ENCODE measurements around the gene SHC3. TPM values are rescaled to one million over a fixed set of nuclear protein-coding genes. Genes with fewer than 3 reads are reported as not detected.

Gene SHC3
- total and polyA plus RNA-seq, 2 of the 4 experiments (the other 2 are of a cell fraction): 4.5 to 13.3 TPM

- H4K8ac ChIP-seq (ENCODE audit: low read depth in 2 of 2, low read length in 2 of 2): no peak overlapping the region
- no peak overlapping the region for H2AK9ac ChIP-seq (replicated peaks; ENCODE audit: low read depth, low read length, poor library complexity)
- in situ Hi-C loops (cut with MboI; ENCODE audit: low sequenced_read_pairs) (loop anchor here (10.0 kb wide), 1 partner anchor 216 kb away; no protein-coding TSS in a partner anchor), intact Hi-C loops (cut with micrococcal nuclease) (loop anchor here (1.0 to 5.0 kb wide), 4 partner anchors 138 to 338 kb away; no protein-coding TSS in a partner anchor), dilution Hi-C loops (cut with HindIII; ENCODE audit: low sequenced_read_pairs, unreplicated experiment) (loop anchor here (25.0 kb wide), 1 partner anchor 353 kb away; no protein-coding TSS in a partner anchor)
- POLR2A ChIA-PET (ENCODE audit: unreplicated experiment): interaction anchor here (0.6 kb wide), 1 partner anchor 201 kb away, joined by 4 read pairs; no protein-coding TSS in a partner anchor
- H2AK5ac ChIP-seq (ENCODE audit: low read depth, low read length): no peak overlapping the region
- BruUV-seq (replicated peaks): no TSS peak
- no peaks in the 10 kb centered on the region for H3K9me3 ChIP-seq (ENCODE audit: control insufficient read depth, insufficient read depth, low read length)
- H3K18ac ChIP-seq (ENCODE audit: low read depth, low read length): no peak overlapping the region
- peaks cover 12% of the 10 kb centered on the region; the same call in 1 of the 2 replicates for H3K36me3 ChIP-seq (ENCODE audit: control insufficient read depth, insufficient read depth, low read length)
- H2BK15ac ChIP-seq (ENCODE audit: low read depth, low read length): no peak overlapping the region
- no peak overlapping the region for H4K91ac ChIP-seq (ENCODE audit: insufficient read depth, low read depth, low read length)
- no peak overlapping the region for H3K9ac ChIP-seq (ENCODE audit: low read depth, low read length)
- H2BK5ac ChIP-seq (ENCODE audit: low read depth, low read length, poor library complexity, severe bottlenecking): no peak overlapping the region
- H4K5ac ChIP-seq (ENCODE audit: low read depth, low read length): no peak overlapping the region; the same call in 1 of the 2 replicates
- H3K4ac ChIP-seq (ENCODE audit: low read depth, low read length): peak overlapping the region; percentile 28
- peak overlapping the region; percentile 64 for H3K4me3 ChIP-seq (ENCODE audit: insufficient read depth, low read depth, low read length)
- no peak overlapping the region for H3K56ac ChIP-seq (ENCODE audit: extremely low read depth, insufficient read depth, low read length)
- H3K23ac ChIP-seq (ENCODE audit: low read depth, low read length): 0 out of 2 replicates have a peak overlapping the region, but pooled peaks have one; percentile 12
- H3K27me3 ChIP-seq (ENCODE audit: control insufficient read depth, insufficient read depth, low read length): no peaks in the 10 kb centered on the region
- ATAC-seq (ENCODE audit: low read depth) (no peak), DNase-seq (no peak)
- H3K9me1 ChIP-seq (ENCODE audit: insufficient read depth, low read length): peaks cover 10% of the 10 kb centered on the region
- H2BK120ac ChIP-seq (ENCODE audit: low read depth, low read length): peak overlapping the region; percentile 32; the same call in 1 of the 2 replicates
- H3K79me1 ChIP-seq (ENCODE audit: low read depth in 1 of 2, low read length in 2 of 2): peaks cover 17 to 29% of the 10 kb centered on the region in 2 experiments; a peak in 3 of 4 replicates
- peaks cover 4% of the 10 kb centered on the region; the same call in 1 of the 2 replicates for H4K20me1 ChIP-seq (ENCODE audit: insufficient read depth, low read length)
- 48% methylated on average over 3 of the region's 21 CpGs; no CpG with 5 or more reads in 1 of the 2 experiments for WGBS, 2 experiments (ENCODE audit: extremely low coverage in 2 of 2, insufficient read length in 1 of 2)
- peak overlapping the region; percentile 60 for H3K4me2 ChIP-seq (ENCODE audit: low read depth, low read length)
- H3K27ac ChIP-seq (ENCODE audit: insufficient read depth, low read length): no peak overlapping the region
- H3K4me1 ChIP-seq (ENCODE audit: control insufficient read depth, insufficient read depth, low read length): peaks cover 17% of the 10 kb centered on the region
- H2BK20ac ChIP-seq (ENCODE audit: low read depth, low read length): no peak overlapping the region
- peak overlapping the region; percentile 89 for H2AFZ ChIP-seq (replicated peaks; ENCODE audit: low read length, poor library complexity)
- H3K14ac ChIP-seq (replicated peaks; ENCODE audit: low read depth, low read length): no peak overlapping the region
- CTCF ChIA-PET: no interaction called here
- TF ChIP-seq POLR2A (IDR thresholded peaks at IDR 0.05; ENCODE audit: low read depth, low read length) (no peak), NFE2L2 (IDR thresholded peaks at IDR 0.05; ENCODE audit: low read depth, low read length) (no peak), RAD21 (IDR thresholded peaks at IDR 0.05; ENCODE audit: low read length) (no peak), CEBPB (IDR thresholded peaks at IDR 0.05; ENCODE audit: low read depth, low read length) (no peak), FOS (IDR thresholded peaks at IDR 0.05; ENCODE audit: low read depth, low read length) (no peak), SMC3 (IDR thresholded peaks at IDR 0.05; ENCODE audit: low read depth, low read length) (no peak)
These were observed 187.9 kb downstream of the SHC3 start for GRCh38 chr9:88990729-88991065.
